ENCODE measurements around the gene SEC61B.

Gene SEC61B

DNA sequence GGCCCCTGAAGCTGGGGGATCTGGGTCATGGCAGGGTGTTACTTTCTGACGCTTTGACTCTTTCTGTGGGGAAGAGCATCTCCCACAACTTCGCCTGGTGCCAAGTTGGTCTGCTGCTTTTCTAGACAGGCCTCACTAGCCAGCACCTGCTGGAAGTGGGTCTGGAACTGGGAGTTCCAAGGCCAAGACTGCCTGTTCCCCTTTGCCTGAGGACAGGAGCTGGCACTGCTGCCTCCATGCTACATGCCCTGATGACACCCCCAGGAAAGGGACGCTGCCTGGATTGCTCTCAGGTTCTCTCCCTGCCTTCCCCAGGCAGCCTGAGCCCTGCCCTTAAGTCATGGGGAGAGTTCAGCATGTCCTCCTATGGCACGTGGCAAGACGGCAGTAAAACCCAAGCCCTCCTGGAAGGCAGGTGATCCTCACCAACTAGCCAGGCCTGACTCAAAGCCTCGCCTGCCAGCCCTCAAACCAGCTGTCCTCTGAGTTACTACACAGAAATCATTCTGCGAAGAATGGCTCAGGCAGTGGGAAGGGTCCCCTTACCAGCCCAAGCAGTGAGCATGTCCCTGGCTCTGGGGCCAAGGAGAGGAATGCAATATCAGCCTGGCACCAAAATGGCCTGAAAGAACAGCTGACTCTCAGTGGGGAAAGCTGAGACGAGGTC lies 35.8 kb downstream of the SEC61B start:
- Mint-ChIP-seq H3K4me1 (ENCODE audit: low read depth in 2 of 2) (peaks cover 13 to 14% of the 10 kb centered on the region in 2 donors), H3K9me3 (no peaks in the 10 kb centered on the region), H3K4me3 (no peak overlapping the region), H3K27me3 (no peaks in the 10 kb centered on the region), H3K36me3 (ENCODE audit: insufficient read depth) (no peaks in the 10 kb centered on the region), H3K27ac (no peak overlapping the region)
- no peak for DNase-seq
- ATAC-seq (replicated peaks): no peak

GRCh38 chr9:99259231-99259918 lies 37.3 kb downstream of the SEC61B start:
- no peaks in the 10 kb centered on the region for H3K36me3 Mint-ChIP-seq (ENCODE audit: insufficient read depth)
- no peaks in the 10 kb centered on the region for H3K9me3 Mint-ChIP-seq
- peak overlapping the region; percentile 1 to 23 for H3K27ac Mint-ChIP-seq
- H3K4me1 Mint-ChIP-seq (ENCODE audit: low read depth in 2 of 2): peaks cover 3 to 4% of the 10 kb centered on the region in 2 donors
- H3K27me3 Mint-ChIP-seq: no peaks in the 10 kb centered on the region
- H3K4me3 Mint-ChIP-seq: peak overlapping the region; percentile 51 to 59
- ATAC-seq (replicated peaks) (peak; percentile 92), DNase-seq (peak; percentile 6 to 23 (median 20))

DNA sequence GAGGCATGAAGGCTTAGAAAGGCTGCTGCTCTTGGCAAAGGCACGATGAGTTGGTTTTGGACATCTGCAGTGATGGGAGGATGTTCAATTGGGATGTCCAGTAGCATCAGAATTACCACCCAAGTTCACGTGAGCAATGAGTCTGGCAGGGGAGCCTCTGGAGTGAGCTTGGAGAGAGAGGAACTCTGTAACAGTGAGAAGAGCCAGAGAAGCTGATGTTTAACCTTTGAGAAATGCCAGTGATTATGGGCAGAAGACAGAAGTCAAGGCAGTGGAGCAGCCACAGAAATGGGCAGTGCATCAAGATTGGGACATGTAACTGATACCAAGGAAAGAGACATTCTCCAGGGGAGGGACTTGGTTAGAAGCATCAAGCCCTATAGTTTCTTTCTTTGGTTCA lies 39.8 kb downstream of the SEC61B start:
- DNase-seq (no peak), ATAC-seq (replicated peaks) (no peak)
- no peak overlapping the region for H3K27ac Mint-ChIP-seq
- H3K4me3 Mint-ChIP-seq: no peak overlapping the region
- H3K9me3 Mint-ChIP-seq: no peaks in the 10 kb centered on the region
- peaks cover 11% of the 10 kb centered on the region in 2 donors for H3K4me1 Mint-ChIP-seq (ENCODE audit: low read depth in 2 of 2)
- H3K36me3 Mint-ChIP-seq (ENCODE audit: insufficient read depth): no peaks in the 10 kb centered on the region
- H3K27me3 Mint-ChIP-seq: no peaks in the 10 kb centered on the region

DNA sequence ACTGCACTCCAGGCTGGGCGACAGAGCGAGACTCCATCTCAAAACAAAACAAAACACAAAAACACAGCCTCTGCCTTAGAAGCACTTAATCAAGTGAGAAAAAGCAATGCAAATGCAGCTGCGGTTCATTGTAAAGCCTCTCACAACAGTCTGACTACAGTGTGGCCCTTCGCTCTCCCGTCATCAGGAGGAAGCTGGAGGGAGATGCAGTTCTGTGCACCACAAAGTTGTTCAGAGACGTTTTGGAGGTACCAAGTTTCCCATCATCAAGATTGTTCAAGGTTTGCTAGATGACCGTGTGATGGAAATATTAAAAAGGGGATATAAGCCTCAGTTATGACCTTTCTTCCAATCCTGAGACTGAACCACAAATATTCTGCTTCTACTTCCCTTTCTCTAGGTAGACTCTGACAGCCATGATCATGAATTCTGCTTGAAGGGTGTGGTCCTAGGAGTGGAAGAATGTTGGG lies 40.9 kb downstream of the SEC61B start:
- Mint-ChIP-seq H3K36me3 (ENCODE audit: insufficient read depth) (no peaks in the 10 kb centered on the region), H3K27ac (no peak overlapping the region), H3K4me1 (ENCODE audit: low read depth in 2 of 2) (peaks cover 13% of the 10 kb centered on the region in 2 donors), H3K4me3 (no peak overlapping the region), H3K27me3 (no peaks in the 10 kb centered on the region), H3K9me3 (no peaks in the 10 kb centered on the region)
- no peak for ATAC-seq (replicated peaks)
- DNase-seq: no peak

DNA sequence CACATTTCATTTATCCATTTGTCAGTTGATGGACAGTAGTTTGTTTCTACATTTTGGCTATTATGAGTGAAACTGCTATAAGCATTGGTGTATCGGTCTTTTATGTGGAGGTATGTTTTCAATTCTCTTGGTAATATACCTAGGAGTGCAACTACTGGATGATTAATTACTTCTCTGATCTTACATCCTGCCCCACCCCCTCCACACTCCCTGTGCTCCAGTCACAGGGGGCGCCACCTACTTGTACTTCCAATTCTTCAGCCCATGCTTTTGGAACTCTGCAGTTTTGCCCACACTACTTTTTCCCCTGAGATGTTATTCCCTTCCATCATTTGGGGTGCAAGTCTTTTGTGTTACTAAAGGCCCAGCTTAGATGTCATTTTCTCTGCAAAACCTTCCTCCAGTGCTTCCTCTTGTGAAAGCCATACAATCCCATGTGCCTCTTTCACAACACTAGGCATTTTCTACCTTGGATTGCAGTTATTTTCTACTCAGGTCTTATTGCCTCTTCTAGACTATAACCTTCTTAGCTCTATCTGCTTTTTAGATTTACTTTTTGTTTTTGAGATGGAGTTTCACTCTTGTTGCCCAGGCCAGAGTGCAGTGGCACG lies 42.1 kb downstream of the SEC61B start:
- Mint-ChIP-seq H3K9me3 (no peaks in the 10 kb centered on the region), H3K4me1 (ENCODE audit: low read depth in 2 of 2) (peaks cover 13% of the 10 kb centered on the region in 2 donors), H3K36me3 (ENCODE audit: insufficient read depth) (no peaks in the 10 kb centered on the region), H3K27me3 (peaks cover 0 to under 1% of the 10 kb centered on the region in 2 donors), H3K4me3 (no peak overlapping the region), H3K27ac (no peak overlapping the region)
- DNase-seq (no peak), ATAC-seq (replicated peaks) (no peak)

DNA sequence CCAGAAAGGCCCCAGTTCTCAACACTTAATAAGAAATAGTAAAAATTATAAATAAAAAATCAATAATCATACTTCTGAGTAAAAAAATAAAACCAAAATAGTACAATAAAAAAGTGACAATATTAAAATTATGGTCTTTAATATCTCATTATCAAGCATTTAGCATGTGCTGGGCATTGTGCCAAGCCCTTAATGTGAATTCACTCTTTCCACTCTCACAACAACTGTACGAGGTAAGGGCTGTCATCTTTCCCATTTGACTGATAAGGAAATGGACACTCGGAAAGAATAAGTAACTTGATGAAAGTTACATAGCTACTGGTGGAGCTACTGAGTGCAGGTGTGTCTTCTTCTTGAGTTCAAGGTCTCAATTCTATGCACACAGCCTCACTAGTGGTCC lies 43.6 kb downstream of the SEC61B start:
- Mint-ChIP-seq H3K9me3 (no peaks in the 10 kb centered on the region), H3K4me3 (no peak overlapping the region), H3K4me1 (ENCODE audit: low read depth in 2 of 2) (peaks cover 9 to 10% of the 10 kb centered on the region in 2 donors), H3K27ac (no peak overlapping the region), H3K27me3 (peaks cover 3 to 15% of the 10 kb centered on the region in 2 donors), H3K36me3 (ENCODE audit: insufficient read depth) (no peaks in the 10 kb centered on the region)
- DNase-seq (no peak), ATAC-seq (replicated peaks) (no peak)

DNA sequence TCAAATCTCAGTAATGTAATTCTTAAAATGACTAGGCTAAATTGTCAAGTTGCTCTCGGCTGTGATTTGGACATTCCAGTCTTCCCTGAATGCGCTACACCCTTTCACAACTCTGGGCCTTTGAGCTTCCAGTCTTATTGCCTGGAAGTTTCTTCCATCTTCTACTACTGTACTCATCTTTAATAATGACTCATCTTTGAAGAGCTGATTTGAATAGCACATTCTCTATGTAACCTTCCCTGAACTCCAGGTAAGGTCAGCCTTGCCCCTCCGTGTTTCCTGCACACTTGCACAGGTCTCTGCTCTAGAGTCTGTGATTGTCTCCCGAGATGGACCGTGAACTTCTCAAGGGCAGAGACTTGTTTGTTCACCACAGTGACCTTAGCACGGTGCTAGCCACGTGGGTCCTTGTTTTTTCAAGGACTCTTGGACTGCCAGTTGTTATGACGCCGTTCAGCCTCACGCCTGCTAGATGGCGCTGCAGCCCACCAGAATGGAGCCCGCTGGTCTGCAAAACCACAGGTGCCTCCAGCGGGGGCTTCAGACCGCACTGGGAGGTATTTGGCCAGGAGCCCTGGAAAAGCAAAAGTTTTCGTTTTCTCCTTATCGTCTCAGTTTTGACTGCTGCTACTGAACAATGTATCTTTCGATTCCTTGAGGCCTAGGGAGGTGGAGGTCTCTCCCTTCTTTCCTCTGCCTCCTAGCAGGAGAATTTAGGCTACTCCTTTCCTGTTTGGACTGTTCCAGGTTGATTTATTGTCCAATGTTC lies 44.4 kb downstream of the SEC61B start:
- no peak overlapping the region for H3K27ac Mint-ChIP-seq
- peak overlapping the region in 1 of 2 donors; percentile 53 for H3K4me3 Mint-ChIP-seq
- ATAC-seq (replicated peaks): peak; percentile 62
- H3K36me3 Mint-ChIP-seq (ENCODE audit: insufficient read depth): peaks cover 3% of the 10 kb centered on the region
- no peaks in the 10 kb centered on the region for H3K9me3 Mint-ChIP-seq
- H3K4me1 Mint-ChIP-seq (ENCODE audit: low read depth in 2 of 2): peaks cover 9 to 10% of the 10 kb centered on the region in 2 donors
- H3K27me3 Mint-ChIP-seq: peaks cover 11 to 20% of the 10 kb centered on the region in 2 donors
- peak; percentile 42 to 56 (median 46) for DNase-seq

DNA sequence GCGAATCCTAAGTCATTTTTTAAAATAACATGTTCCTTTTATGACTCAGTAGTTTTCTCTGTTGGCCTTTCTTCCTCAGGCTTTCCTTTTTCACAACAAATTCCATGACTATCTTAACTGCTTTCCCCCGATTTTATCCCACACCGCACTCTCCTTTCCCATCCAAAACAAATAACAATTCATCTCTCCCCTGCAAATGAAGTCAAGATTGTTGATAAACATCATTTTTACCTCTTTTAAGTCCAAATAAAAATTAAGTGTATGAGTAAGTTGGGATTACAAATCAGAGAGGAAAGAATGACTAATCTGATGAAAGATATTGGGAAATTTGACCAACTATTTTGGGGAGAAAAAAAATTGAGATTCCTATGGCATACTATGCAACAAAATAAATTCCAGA lies 47.3 kb downstream of the SEC61B start:
- Mint-ChIP-seq H3K4me3 (no peak overlapping the region), H3K9me3 (no peaks in the 10 kb centered on the region), H3K27ac (no peak overlapping the region), H3K36me3 (ENCODE audit: insufficient read depth) (peaks cover 3% of the 10 kb centered on the region), H3K27me3 (peaks cover 16 to 20% of the 10 kb centered on the region in 2 donors), H3K4me1 (ENCODE audit: low read depth in 2 of 2) (peaks cover 9 to 10% of the 10 kb centered on the region in 2 donors)
- no peak for ATAC-seq (replicated peaks)
- no peak for DNase-seq

- DNase-seq (no peak), ATAC-seq (replicated peaks) (no peak)
- Mint-ChIP-seq H3K36me3 (ENCODE audit: insufficient read depth) (peaks cover 3% of the 10 kb centered on the region), H3K9me3 (no peaks in the 10 kb centered on the region), H3K4me3 (no peak overlapping the region), H3K27me3 (peaks cover 16 to 20% of the 10 kb centered on the region in 2 donors), H3K4me1 (ENCODE audit: low read depth in 2 of 2) (peaks cover 9 to 10% of the 10 kb centered on the region in 2 donors), H3K27ac (no peak overlapping the region)
These were observed 48.4 kb downstream of the SEC61B start for GRCh38 chr9:99270491-99270890.

- DNase-seq (no peak), ATAC-seq (replicated peaks) (no peak)
- Mint-ChIP-seq H3K27ac (no peak overlapping the region), H3K4me3 (no peak overlapping the region), H3K27me3 (peaks cover 26 to 31% of the 10 kb centered on the region in 2 donors), H3K9me3 (no peaks in the 10 kb centered on the region), H3K36me3 (ENCODE audit: insufficient read depth) (peaks cover 3% of the 10 kb centered on the region), H3K4me1 (ENCODE audit: low read depth in 2 of 2) (no peaks in the 10 kb centered on the region)
These were observed 50.8 kb downstream of the SEC61B start for GRCh38 chr9:99272836-99273235.

- H3K9me3 Mint-ChIP-seq: no peaks in the 10 kb centered on the region
- peaks cover 3% of the 10 kb centered on the region for H3K36me3 Mint-ChIP-seq (ENCODE audit: insufficient read depth)
- peaks cover 26 to 31% of the 10 kb centered on the region in 2 donors for H3K27me3 Mint-ChIP-seq
- no peaks in the 10 kb centered on the region for H3K4me1 Mint-ChIP-seq (ENCODE audit: low read depth in 2 of 2)
- no peak overlapping the region for H3K4me3 Mint-ChIP-seq
- no peak for DNase-seq
- no peak overlapping the region for H3K27ac Mint-ChIP-seq
- no peak for ATAC-seq (replicated peaks)
These were observed 51.9 kb downstream of the SEC61B start for GRCh38 chr9:99274016-99274415.

DNA sequence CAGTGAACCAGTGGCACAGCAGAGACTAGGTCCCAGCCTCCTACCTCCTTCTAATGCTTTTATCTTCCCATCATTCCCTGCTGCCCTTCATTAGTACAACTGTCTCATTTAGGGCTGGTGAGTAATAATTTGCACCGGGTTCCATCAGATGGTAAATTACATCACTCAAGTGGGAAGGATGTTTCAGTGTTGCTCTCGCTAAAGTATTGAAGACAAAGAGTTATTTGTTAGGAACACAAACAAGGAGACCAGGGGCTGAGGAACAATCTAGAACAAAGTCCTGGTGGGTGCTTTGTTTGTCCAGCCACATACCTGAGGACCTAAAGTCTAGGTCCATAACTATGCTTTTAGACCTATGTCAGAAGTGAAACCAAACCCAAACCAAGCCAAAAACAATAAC lies 52.4 kb downstream of the SEC61B start:
- Mint-ChIP-seq H3K27me3 (peaks cover 26 to 27% of the 10 kb centered on the region in 2 donors), H3K9me3 (no peaks in the 10 kb centered on the region), H3K36me3 (ENCODE audit: insufficient read depth) (peaks cover 3% of the 10 kb centered on the region), H3K4me3 (no peak overlapping the region), H3K27ac (no peak overlapping the region), H3K4me1 (ENCODE audit: low read depth in 2 of 2) (no peaks in the 10 kb centered on the region)
- ATAC-seq (replicated peaks) (no peak), DNase-seq (no peak)

All from effector memory CD8-positive, alpha-beta T cell (primary cell).